Neural progenitor cell (in vitro differentiated cells): ENCODE data around the gene ZC3H7A.

Experiments
- CTCF ChIP-seq: fragments of 200-600 bp; sonication (generic); IDR thresholded peaks from 2 replicates; pipeline ENCODE4 v1.5.1; 2017; ENCODE audit warnings: antibody characterized with exemption, mild to moderate bottlenecking
- EZH2 ChIP-seq: fragments of 200-600 bp; sonication (generic); IDR thresholded peaks from 2 replicates; pipeline ENCODE4 v1.6.1; 2017; ENCODE audit warnings: antibody characterized with exemption, mild to moderate bottlenecking, moderate library complexity

GRCh38 chr16:11843861-11844260, 46.8 kb upstream of the ZC3H7A start:
- no peak for TF ChIP-seq CTCF
- TF ChIP-seq EZH2 = no peak
